Activated CD4-positive, CD25-positive, alpha-beta regulatory T cell treated with anti-CD3 and anti-CD28 coated beads, Interleukin-2, amount 50 U/mL, for 16 hours (primary cell): ENCODE data around the gene ALDH1A2.
"Not testable (repeated sequence)": the region's sequence is repeated elsewhere in the genome, so short reads cannot be mapped to it uniquely, and the experiment has no call there.

Source experiments
- DNase-seq: peaks from one replicate; pipeline ENCODE4 v3.0.0-alpha.2; 2020; ENCODE audit warnings: low read depth, low spot score

Gene ALDH1A2

DNA sequence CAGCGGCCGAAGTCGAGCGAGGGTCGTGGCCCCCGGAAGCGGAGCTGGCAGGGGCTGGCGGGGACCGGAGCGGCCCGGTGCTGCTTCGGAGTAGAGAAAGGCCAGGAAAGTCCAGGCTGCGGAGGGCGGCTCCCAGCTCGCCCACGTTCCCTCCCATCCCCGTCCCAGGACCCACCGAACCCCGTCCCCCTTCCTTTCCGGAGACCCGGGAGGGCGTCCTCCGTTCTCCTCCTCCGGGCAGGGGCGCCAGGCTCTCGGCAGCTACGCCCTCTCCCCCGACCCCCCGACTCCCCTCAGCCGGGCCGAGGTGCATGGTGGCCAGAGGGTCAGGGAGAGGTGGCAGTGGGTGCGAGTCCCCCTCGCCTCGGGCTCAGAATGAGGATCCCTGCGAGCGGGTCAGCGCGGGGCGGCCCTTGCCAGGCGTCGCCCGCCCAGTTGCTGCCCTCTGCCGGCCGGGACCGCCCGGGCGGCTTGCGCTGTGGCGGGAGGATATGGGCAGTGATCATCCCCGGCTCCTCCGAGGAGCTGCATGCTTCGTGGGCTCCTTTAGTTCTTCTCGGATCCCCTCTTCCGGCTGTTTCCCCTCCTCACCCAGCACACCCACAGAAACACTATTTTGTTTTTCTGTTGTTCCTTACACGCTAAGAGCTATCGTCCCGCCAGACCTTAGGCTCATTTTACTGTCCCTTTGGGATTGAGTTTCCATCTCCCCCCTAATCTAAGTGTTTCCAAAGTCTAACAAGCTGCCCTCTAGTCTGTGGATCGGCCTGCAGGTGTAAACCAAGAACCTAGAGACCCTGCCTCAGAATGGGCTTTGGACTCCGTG is 744 bp upstream of the ALDH1A2 start:
- no peak for DNase-seq

DNA sequence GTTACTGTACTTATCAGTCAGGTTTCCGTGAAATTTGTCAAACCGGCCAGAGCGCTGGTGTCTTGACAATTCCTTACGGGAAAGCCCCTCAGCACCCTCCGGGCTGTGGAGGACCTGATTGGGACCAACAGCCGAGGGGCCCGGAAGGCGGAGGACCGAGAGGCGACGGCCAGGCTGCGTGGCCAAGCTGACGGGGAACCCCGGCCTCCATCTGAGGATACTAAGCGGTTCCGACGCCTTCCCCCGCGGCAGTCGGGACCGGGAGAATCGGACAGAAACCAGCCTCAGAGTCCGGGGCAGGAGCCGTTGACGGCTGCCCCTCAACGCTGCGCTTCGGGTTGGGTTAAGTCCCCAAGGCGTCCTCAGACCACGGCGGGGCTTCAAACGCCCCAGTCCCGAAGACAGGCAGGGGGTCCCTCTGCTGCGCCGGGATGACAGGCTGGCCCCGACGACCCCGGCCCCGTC is 499 bp downstream of the ALDH1A2 start:
- no peak for DNase-seq

- no peak for DNase-seq
Measured at GRCh38 chr15:58064082-58064979, 1.2 kb downstream of the ALDH1A2 start.

DNA sequence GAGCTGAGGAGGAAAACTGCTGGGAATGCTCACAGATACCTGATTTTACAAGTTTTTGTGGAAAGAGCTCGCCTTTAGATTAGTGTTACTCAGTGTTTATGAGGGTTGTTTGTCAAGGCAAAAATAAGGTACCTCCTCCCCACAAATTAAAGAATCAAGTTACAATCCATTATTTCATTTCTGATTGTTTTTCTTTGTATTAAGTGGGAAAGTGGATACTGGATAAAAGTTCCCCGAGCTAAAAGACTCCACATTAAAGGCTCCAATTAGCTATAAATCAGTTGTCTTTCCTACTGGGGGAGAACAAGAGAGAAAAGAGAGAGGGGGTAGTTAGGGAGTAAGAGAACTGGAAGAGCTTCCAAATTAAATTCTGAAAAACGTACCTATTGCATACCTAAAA is 1.9 kb downstream of the ALDH1A2 start:
- no peak for DNase-seq

GRCh38 chr15:58062983-58063382 is 2.5 kb downstream of the ALDH1A2 start:
- DNase-seq, result no peak

GRCh38 chr15:58062175-58062574 is 3.3 kb downstream of the ALDH1A2 start:
- DNase-seq, result no peak

DNA sequence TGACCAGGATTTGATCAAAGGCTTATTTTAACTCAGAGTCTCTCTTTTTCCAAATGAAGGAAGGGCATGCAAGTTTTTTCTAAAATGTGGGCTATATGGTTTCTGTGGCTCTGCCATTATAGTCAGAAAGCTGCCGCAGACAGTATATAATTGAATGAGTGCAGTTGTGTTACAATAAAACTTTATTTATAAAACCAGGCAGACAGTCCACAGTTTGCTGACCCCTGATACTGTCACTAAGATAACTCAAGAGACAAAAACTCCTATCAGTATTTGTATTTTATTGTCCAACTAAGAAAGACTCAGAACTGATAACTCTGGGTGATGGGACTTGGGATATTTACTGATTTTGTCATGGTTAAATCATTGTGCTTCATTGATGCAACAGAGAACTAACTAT is 4.9 kb downstream of the ALDH1A2 start:
- no peak for DNase-seq

GRCh38 chr15:58058729-58059128 is 6.8 kb downstream of the ALDH1A2 start:
- no peak for DNase-seq

DNA sequence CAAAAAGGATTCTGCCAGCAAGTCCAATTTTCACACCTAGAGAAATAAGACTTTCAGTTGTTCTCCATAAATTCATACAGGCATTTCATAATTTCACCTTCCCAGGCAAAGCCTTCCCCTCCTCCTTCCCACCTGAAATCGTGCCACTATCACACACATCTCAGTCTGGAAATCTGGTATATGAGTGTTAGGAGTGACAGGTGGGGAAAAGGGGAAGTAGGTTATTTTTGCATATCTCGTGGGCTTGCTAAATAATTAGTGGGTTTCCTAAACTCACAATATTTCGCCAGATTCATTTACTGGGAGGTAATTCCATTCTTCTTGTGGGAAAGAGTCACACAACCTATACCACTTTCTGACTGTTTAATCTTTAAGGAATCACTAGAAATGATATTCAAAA is 7.4 kb downstream of the ALDH1A2 start:
- DNase-seq, result no peak

DNA sequence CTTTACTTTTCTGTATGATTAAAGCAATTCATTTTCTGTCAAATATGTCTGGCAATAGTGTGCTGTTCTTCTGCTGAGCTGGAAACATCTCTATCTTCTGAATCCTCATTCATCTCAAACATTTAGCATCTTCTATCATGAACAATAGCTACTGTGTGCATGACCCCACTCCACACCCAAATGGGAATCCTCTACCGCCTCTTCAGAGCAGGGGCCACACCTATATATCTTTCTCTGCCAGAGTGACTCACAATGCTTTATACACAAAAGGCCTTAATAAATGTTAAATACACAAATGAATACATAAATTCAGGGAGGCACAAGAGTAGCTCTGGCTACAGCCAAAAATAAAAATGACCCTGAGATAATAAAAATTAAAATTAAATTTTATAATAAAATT is 8.0 kb downstream of the ALDH1A2 start:
- DNase-seq, result no peak

GRCh38 chr15:58056015-58056414 is 9.5 kb downstream of the ALDH1A2 start:
- DNase-seq, result no peak

DNA sequence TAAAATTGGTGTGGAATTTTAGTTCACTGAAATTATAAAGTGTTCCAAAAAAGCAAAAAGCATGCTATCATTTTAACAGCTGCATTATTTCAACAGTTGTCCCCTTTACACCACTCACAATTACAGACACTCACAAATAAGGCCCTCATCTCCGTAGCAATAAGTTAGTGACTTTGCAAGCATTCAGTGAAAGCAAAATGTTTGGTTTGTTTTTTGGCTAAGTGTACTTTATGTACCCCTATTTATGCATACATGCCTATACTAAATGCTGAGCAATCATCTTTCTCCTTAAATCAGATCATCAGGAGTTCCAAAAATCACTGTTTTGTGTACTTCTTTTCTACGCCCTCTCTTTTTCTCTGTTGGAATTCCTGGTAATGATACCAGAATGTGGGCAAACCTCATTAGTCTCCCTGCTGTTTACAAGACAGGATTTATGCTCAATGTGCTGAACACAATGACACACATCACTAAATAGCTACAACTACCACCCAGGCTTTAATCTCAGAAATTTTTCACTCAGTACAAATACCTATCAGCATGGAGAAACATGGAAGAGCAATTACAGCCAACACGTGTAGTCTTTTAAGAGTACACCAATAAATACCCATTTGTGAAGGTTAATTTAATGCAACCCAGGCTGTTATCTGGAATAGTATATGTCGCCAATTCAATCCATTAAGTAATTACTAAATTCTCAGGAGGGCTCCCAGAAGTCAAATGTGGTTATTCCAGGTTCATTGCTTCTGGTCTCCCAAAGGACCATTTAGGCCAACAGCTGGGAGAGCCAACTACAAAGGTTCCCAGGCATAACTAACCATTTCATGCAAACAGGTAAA is 12.0 kb downstream of the ALDH1A2 start:
- DNase-seq, result no peak

GRCh38 chr15:58052334-58052733 is 13.2 kb downstream of the ALDH1A2 start:
- no peak for DNase-seq

DNA sequence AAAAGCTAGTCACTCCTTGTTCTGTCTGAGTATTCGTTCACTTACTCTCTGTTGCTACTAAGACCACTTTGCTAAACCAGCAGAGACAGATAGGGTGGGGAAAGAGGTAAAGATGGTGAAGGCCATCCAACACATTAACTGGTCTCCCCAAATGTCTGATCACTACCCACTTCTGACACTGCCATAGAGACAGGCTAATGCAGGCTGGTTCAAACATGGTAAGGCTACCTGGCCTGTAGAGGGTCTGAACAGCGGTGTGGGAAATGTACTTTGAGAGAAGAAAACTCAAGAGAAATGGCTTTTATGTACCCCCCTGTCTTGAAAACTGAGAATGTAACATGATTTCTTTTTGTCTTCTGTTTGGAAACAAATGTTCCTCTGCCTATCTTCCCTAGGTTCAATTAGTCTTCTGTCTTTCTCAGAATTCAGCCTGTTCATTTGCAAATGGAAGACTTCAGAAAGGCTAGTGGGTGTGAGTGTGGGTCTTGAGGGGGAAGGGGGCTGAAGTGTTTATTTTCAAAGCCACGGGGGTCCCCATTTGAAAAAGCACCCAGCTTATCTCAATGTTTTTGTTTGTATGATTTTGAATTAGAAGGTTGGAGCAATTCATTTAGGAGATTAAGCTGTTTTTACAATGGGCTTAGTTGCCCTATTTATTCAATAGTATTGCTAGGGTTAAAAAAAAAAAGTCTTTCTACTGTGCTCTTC is 15.8 kb downstream of the ALDH1A2 start:
- no peak for DNase-seq

- no peak for DNase-seq
Measured at GRCh38 chr15:58048261-58048660, 17.2 kb downstream of the ALDH1A2 start.

- no peak for DNase-seq
Measured at GRCh38 chr15:58047149-58047548, 18.4 kb downstream of the ALDH1A2 start.

DNA sequence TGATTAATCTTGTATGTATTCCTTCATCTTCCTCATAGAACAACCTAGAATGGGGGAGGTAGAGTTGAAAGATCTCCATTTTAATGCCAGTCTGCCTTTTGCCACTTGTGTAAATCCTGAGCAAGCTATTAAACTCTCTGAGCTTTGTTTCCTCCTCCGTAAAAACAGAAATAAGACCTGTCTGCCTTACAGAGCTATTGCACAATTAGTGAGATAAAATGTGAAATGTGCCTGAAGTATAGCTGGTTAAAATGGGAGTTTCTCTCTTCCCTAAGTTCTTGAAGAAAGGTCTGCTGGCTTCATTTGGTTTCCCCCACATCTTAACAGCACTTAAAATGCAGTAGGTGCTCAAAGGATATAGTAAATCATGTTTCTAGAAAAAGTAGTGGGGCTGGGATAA is 19.0 kb downstream of the ALDH1A2 start:
- no peak for DNase-seq

- DNase-seq, result not testable (repeated sequence)
Measured at GRCh38 chr15:58045376-58045775, 20.1 kb downstream of the ALDH1A2 start.

DNA sequence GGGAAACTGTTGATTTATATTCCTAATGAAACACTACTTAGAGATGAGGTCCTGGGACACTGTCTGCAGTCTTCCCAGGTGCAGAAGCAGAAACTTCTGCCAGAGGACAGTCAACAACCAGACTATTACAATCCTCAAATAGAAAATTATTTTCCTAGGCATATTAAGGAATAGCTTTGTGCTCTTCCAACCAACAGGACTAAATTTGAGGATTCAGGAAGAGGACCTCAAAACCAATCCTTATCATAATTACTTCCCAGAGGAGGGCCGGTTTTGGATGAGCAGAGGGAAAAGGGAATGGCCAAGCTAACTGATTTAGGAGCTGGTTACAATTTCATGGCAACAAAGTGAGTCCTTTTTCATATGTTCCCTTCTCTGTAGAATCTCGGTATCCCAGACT is 21.0 kb downstream of the ALDH1A2 start:
- no peak for DNase-seq

- DNase-seq, result no peak
Measured at GRCh38 chr15:58043192-58043903, 22.2 kb downstream of the ALDH1A2 start.
